ENCODE data around the gene KCTD3.

DNA sequence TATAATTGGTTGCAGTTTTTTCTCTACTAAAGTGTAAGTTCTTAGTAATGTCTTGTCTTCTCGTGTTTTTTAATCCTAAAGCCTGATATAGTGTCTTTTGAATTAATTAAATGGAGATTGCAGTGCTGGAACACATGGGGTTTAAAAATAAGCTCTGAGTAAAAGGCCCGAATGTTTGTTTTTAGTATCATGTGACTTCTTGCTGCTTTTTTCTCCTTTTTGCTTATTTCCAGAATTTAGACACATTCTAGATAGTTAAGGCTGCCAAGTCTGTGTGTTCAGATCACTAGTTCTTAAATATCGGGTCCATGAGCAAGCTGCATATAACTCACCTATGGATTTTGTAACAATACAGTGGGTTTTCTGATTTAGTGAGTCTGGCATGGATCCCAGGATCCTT, 27.5 kb downstream of the KCTD3 start:
- TF ChIP-seq CTCF (IDR thresholded peaks at IDR 0.05), result no peak
- no peak for TF ChIP-seq POLR2A (IDR thresholded peaks at IDR 0.05)

Data from heart left ventricle (tissue), 13 donors.